H1 (cell line): ENCODE measurements around the gene DENND4C. TPM values are rescaled to one million over a fixed set of nuclear protein-coding genes. Genes with fewer than 3 reads are reported as not detected.

Experiments
- CTCF ChIA-PET: fragments of 300-600 bp; sonication (Branson Sonifier 250); formaldehyde crosslinking; loops from one replicate; lab custom pipeline; 2021; ENCODE audit not compliant: partially characterized antibody; lab: Charles Lee
- POLR2A ChIA-PET: fragments of 300-600 bp; sonication (Branson Sonifier 250); formaldehyde crosslinking; loops from one replicate; lab custom pipeline; 2021; ENCODE audit warnings: inconsistent platforms; ENCODE audit not compliant: partially characterized antibody; lab: Charles Lee
- DNase-seq, 2 experiments: peaks; one replicate each; pipeline versions ENCODE4 v3.0.0 to v3.0.0-alpha.2; 2010 to 2022; ENCODE audit warnings: low spot score in 2 of 2, low read depth in 1 of 2, mixed read lengths in 1 of 2
- FAIRE-seq: peaks from 2 replicates; lab custom pipeline; 2011; peaks lifted over from hg19 to GRCh38; lab: Jason Lieb, UNC
- H2AFZ ChIP-seq: 2 replicates; pipeline ENCODE4 v1.8.1; 2012; ENCODE audit warnings: low read length, inconsistent platforms
- H2AK5ac ChIP-seq: 2 replicates; pipeline ENCODE4 v1.6.1; 2013; ENCODE audit warnings: low read depth, low read length
- H2BK120ac ChIP-seq: replicated peaks from 2 replicates; pipeline ENCODE3; 2013; ENCODE audit warnings: low read depth, low read length, inconsistent platforms
- H2BK12ac ChIP-seq: 2 replicates; pipeline ENCODE4 v1.6.1; 2013; ENCODE audit warnings: low read depth, low read length
- H2BK15ac ChIP-seq: 2 replicates; pipeline ENCODE4 v1.6.1; 2013; ENCODE audit warnings: low read length
- H2BK20ac ChIP-seq: 2 replicates; pipeline ENCODE4 v1.6.1; 2013; ENCODE audit warnings: low read length
- H2BK5ac ChIP-seq: 2 replicates; pipeline ENCODE4 v1.6.1; 2013; ENCODE audit warnings: low read depth, low read length
- H3K14ac ChIP-seq: 2 replicates; pipeline ENCODE4 v1.6.1; 2013; ENCODE audit warnings: inconsistent platforms; ENCODE audit not compliant: insufficient read length
- H3K18ac ChIP-seq: 2 replicates; pipeline ENCODE4 v1.6.1; 2013; ENCODE audit warnings: low read length; ENCODE audit errors: extremely low read depth
- H3K23ac ChIP-seq: 2 replicates; pipeline ENCODE4 v1.6.1; 2013; ENCODE audit warnings: inconsistent platforms; ENCODE audit not compliant: insufficient read length
- H3K23me2 ChIP-seq: 2 replicates; pipeline ENCODE4 v1.6.1; 2013; ENCODE audit warnings: low read depth, low read length
- H3K27ac ChIP-seq: 2 replicates; pipeline ENCODE4 v1.6.1; 2011; ENCODE audit warnings: low read depth, low read length, inconsistent platforms
- H3K27me3 ChIP-seq, 4 experiments: replicated peaks in 1 of 4; 1 replicate in 1 of 4; 2 replicates in 3 of 4; pipeline versions ENCODE4 v1.6.1 to v1.8.1; 2011 to 2013; ENCODE audit warnings: low read length in 3 of 4, mild to moderate bottlenecking in 3 of 4, inconsistent platforms in 2 of 4, mixed read lengths in 2 of 4, moderate library complexity in 1 of 4; ENCODE audit not compliant: control insufficient read depth in 3 of 4, insufficient read depth in 3 of 4; ENCODE audit errors: extremely low read depth in 1 of 4
- H3K36me3 ChIP-seq, 4 experiments: 2 replicates each; pipeline versions ENCODE4 v1.6.1 to v1.8.1; 2011 to 2013; ENCODE audit warnings: mild to moderate bottlenecking in 4 of 4, low read length in 3 of 4, moderate library complexity in 2 of 4, control low read depth in 1 of 4, inconsistent platforms in 1 of 4; ENCODE audit not compliant: insufficient read depth in 4 of 4, control insufficient read depth in 2 of 4
- H3K4ac ChIP-seq: replicated peaks from 2 replicates; pipeline ENCODE3; 2013; ENCODE audit warnings: low read length, low read depth, mixed read lengths, inconsistent platforms; ENCODE audit not compliant: insufficient read length
- H3K4me1 ChIP-seq, 4 experiments: replicated peaks in 1 of 4; 1 replicate in 1 of 4; 2 replicates in 3 of 4; pipeline versions ENCODE4 v1.6.1 to v1.8.1; 2011 to 2013; ENCODE audit warnings: low read length in 3 of 4, inconsistent platforms in 2 of 4, mixed read lengths in 1 of 4; ENCODE audit not compliant: insufficient read depth in 4 of 4, control insufficient read depth in 3 of 4
- H3K4me2 ChIP-seq, 2 experiments: 2 replicates each; pipeline versions ENCODE4 v1.6.1 to v1.8.1; 2011 to 2013; ENCODE audit warnings: low read depth in 2 of 2, low read length in 2 of 2, control low read depth in 1 of 2, inconsistent platforms in 1 of 2, mild to moderate bottlenecking in 1 of 2; ENCODE audit not compliant: insufficient read depth in 1 of 2
- H3K4me3 ChIP-seq, 4 experiments: fragments of 200-600, 300-600 bp in 1 of 4; sonication (generic), shearing (Covaris generic), sonication (Bioruptor Twin) in 1 of 4; 2 replicates each; pipeline versions ENCODE4 v1.5.1 to v1.8.1; 2011 to 2016; ENCODE audit warnings: low read length in 4 of 4, low read depth in 3 of 4, control low read depth in 2 of 4, inconsistent platforms in 2 of 4, mild to moderate bottlenecking in 2 of 4, mixed read lengths in 1 of 4, moderate library complexity in 1 of 4; ENCODE audit not compliant: insufficient read depth in 2 of 4; ENCODE audit errors: extremely low read depth in 1 of 4
- H3K56ac ChIP-seq: replicated peaks from 2 replicates; pipeline ENCODE3; 2013; ENCODE audit warnings: low read depth, mild to moderate bottlenecking, mixed read lengths, low read length, inconsistent platforms; ENCODE audit not compliant: insufficient read length
- H3K79me1 ChIP-seq: 2 replicates; pipeline ENCODE4 v1.6.1; 2013; ENCODE audit warnings: low read depth, low read length, control low read depth
- H3K79me2 ChIP-seq, 2 experiments: 2 replicates each; pipeline versions ENCODE4 v1.6.1 to v1.8.1; 2012 to 2013; ENCODE audit warnings: low read length in 2 of 2, mild to moderate bottlenecking in 2 of 2, inconsistent platforms in 1 of 2; ENCODE audit not compliant: insufficient read depth in 2 of 2, control insufficient read depth in 1 of 2
- H3K9ac ChIP-seq, 4 experiments: replicated peaks in 1 of 4; 1 replicate in 1 of 4; 2 replicates in 3 of 4; pipeline versions ENCODE4 v1.6.1 to v1.8.1; 2011 to 2013; ENCODE audit warnings: low read depth in 3 of 4, low read length in 3 of 4, control low read depth in 2 of 4, mild to moderate bottlenecking in 2 of 4, moderate library complexity in 2 of 4, inconsistent platforms in 1 of 4; ENCODE audit errors: extremely low read depth in 1 of 4
- H3K9me3 ChIP-seq, 2 experiments: 2 replicates each; pipeline versions ENCODE4 v1.6.1 to v1.8.1; 2012 to 2013; ENCODE audit warnings: mild to moderate bottlenecking in 2 of 2, moderate library complexity in 2 of 2, control low read depth in 1 of 2, inconsistent platforms in 1 of 2, low read depth in 1 of 2, low read length in 1 of 2, mixed read lengths in 1 of 2; ENCODE audit not compliant: insufficient read depth in 2 of 2
- H4K20me1 ChIP-seq, 2 experiments: replicated peaks in 1 of 2; 2 replicates each; pipeline versions ENCODE3 to v1.8.1; 2011 to 2013; ENCODE audit warnings: inconsistent platforms in 2 of 2, low read length in 2 of 2, mild to moderate bottlenecking in 1 of 2; ENCODE audit not compliant: insufficient read depth in 2 of 2, control insufficient read depth in 1 of 2
- H4K5ac ChIP-seq: 2 replicates; pipeline ENCODE4 v1.6.1; 2013; ENCODE audit warnings: low read length, low read depth, mixed read lengths, inconsistent platforms; ENCODE audit not compliant: insufficient read length
- H4K8ac ChIP-seq: 2 replicates; pipeline ENCODE4 v1.8.0; 2013; ENCODE audit warnings: mild to moderate bottlenecking, moderate library complexity, low read length, inconsistent platforms; ENCODE audit not compliant: insufficient read depth; ENCODE audit errors: extremely low read depth
- H4K91ac ChIP-seq: replicated peaks from 2 replicates; pipeline ENCODE3; 2013; ENCODE audit warnings: low read length, mixed read lengths, inconsistent platforms; ENCODE audit not compliant: insufficient read length
- BRCA1 ChIP-seq: IDR thresholded peaks from 2 replicates; pipeline ENCODE4 v1.6.1; 2012; ENCODE audit warnings: low read depth, low read length, improper control_type of control experiment
- CREB1 ChIP-seq: IDR thresholded peaks from 2 replicates; pipeline ENCODE4 v1.6.1; 2012; ENCODE audit warnings: inconsistent platforms
- EGR1 ChIP-seq: IDR thresholded peaks from 2 replicates; pipeline ENCODE4 v1.6.1; 2011; ENCODE audit warnings: low read depth, low read length, borderline replicate concordance
- EP300 ChIP-seq, 2 experiments: IDR thresholded peaks; 1 replicate in 1 of 2; 2 replicates in 1 of 2; pipeline ENCODE4 v1.6.1; 2011 to 2012; ENCODE audit warnings: low read depth in 2 of 2, low read length in 2 of 2, mild to moderate bottlenecking in 2 of 2, borderline replicate concordance in 1 of 2, inconsistent platforms in 1 of 2, moderate library complexity in 1 of 2
- JUND ChIP-seq: IDR thresholded peaks from 2 replicates; pipeline ENCODE4 v1.6.1; 2011; ENCODE audit warnings: mild to moderate bottlenecking, improper control_type of control experiment, low read length
- KDM1A ChIP-seq: fragments of 200-600, 300-600 bp; sonication (generic); IDR thresholded peaks from 2 replicates; pipeline ENCODE4 v1.7.1; 2016; ENCODE audit warnings: mild to moderate bottlenecking, low read length, borderline replicate concordance
- NANOG ChIP-seq: IDR thresholded peaks from 2 replicates; pipeline ENCODE4 v1.6.1; 2011; ENCODE audit warnings: low read length, low read depth, mild to moderate bottlenecking, inconsistent platforms; ENCODE audit not compliant: insufficient read depth, poor library complexity, severe bottlenecking
- POLR2AphosphoS5 ChIP-seq: IDR thresholded peaks from 2 replicates; pipeline ENCODE4 v1.6.1; 2011; ENCODE audit warnings: low read depth, low read length
- RFX5 ChIP-seq: IDR thresholded peaks from 2 replicates; pipeline ENCODE4 v1.6.1; 2011; ENCODE audit warnings: low read depth, low read length, improper control_type of control experiment, borderline replicate concordance
- SAP30 ChIP-seq: fragments of 300-600 bp; sonication (generic); IDR thresholded peaks from 2 replicates; pipeline ENCODE4 v1.7.1; 2012; ENCODE audit warnings: low read length, moderate library complexity, mild to moderate bottlenecking, inconsistent platforms; ENCODE audit not compliant: insufficient read depth, insufficient replicate concordance
- SP1 ChIP-seq: IDR thresholded peaks from 2 replicates; pipeline ENCODE4 v1.6.1; 2011; ENCODE audit warnings: low read depth, low read length
- TAF1 ChIP-seq: IDR thresholded peaks from 2 replicates; pipeline ENCODE4 v1.6.1; 2011; ENCODE audit warnings: mild to moderate bottlenecking, low read depth, low read length
- ZNF274 ChIP-seq: IDR thresholded peaks from 2 replicates; pipeline ENCODE4 v1.7.0; 2012; ENCODE audit warnings: low read length, borderline replicate concordance; ENCODE audit errors: extremely low read depth
- polyA plus RNA-seq, 7 experiments: library from polyadenylated mRNA; depleted of rRNA in 3 of 7; stranded (reverse) in 5 of 7; unstranded in 2 of 7; fragments of >200 nt in 5 of 7; fragments of 200-250 nt in 2 of 7; gene quantifications; 1 replicate in 5 of 7; 2 replicates in 1 of 7; 4 replicates in 1 of 7; pipeline versions ENCODE4 v1.2.1 to v1.2.3, GENCODE V29; 2011 to 2013; ENCODE audit warnings: missing spikeins in 2 of 7, mixed read lengths in 2 of 7
- total RNA-seq: library from RNA; stranded (reverse); fragmentation: NEBNext Ultra II Directional; extraction: Animal tissue kit (Norgen Biotek cat#: 25700); gene quantifications from 2 replicates; pipeline ENCODE4 v1.2.1, GENCODE V29; 2021

The DENND4C gene
- total and polyA plus RNA-seq, 2 of the 8 experiments (the other 6 are each of a cell fraction or from before 2014, with no cell fraction given) = 6.9 to 18.9 TPM

GRCh38 chr9:19290103-19290502, 59.6 kb downstream of the DENND4C start:
- H4K5ac ChIP-seq = no peak overlapping the region
- H3K27me3 ChIP-seq = no peaks in the 10 kb centered on the region
- ChIA-PET POLR2A (no interaction called here), CTCF (no interaction called here)
- H3K4me3 ChIP-seq = no peak overlapping the region
- no peak overlapping the region for H3K18ac ChIP-seq
- H3K4ac ChIP-seq = no peak overlapping the region
- DNase-seq = no peak
- no peak overlapping the region for H3K9ac ChIP-seq
- no peak overlapping the region for H2AK5ac ChIP-seq
- H3K27ac ChIP-seq = no peak overlapping the region
- H3K56ac ChIP-seq = no peak overlapping the region
- no peaks in the 10 kb centered on the region for H3K23me2 ChIP-seq
- no peaks in the 10 kb centered on the region for H3K9me3 ChIP-seq
- no peak overlapping the region for H4K91ac ChIP-seq
- TF ChIP-seq POLR2AphosphoS5 (no peak), CREB1 (no peak), KDM1A (no peak), BRCA1 (no peak), ZNF274 (no peak), NANOG (no peak), TAF1 (no peak), RFX5 (no peak), EGR1 (no peak), JUND (no peak), EP300 (IDR thresholded peaks at IDR 0.05; ENCODE audit: borderline replicate concordance in 1 of 2, low read depth in 2 of 2, low read length in 2 of 2) (no peak), SAP30 (no peak), SP1 (no peak)
- peaks cover 0 to 11% of the 10 kb centered on the region in 2 experiments; a peak in 2 of 4 replicates for H3K79me2 ChIP-seq
- no peak overlapping the region for H3K4me2 ChIP-seq
- H3K4me1 ChIP-seq = no peaks in the 10 kb centered on the region
- no peak overlapping the region for H2BK15ac ChIP-seq
- no peak overlapping the region for H2BK5ac ChIP-seq
- H3K14ac ChIP-seq = no peak overlapping the region
- H2BK12ac ChIP-seq = no peak overlapping the region
- H4K20me1 ChIP-seq = peaks cover 0 to 1% of the 10 kb centered on the region in 2 experiments
- no peak overlapping the region for H2BK120ac ChIP-seq
- H2BK20ac ChIP-seq = no peak overlapping the region
- no peak for FAIRE-seq
- H4K8ac ChIP-seq = no peak overlapping the region
- no peak overlapping the region for H3K23ac ChIP-seq
- peaks cover 0 to 8% (median under 1%) of the 10 kb centered on the region in 4 experiments; a peak in 1 of 8 replicates for H3K36me3 ChIP-seq
- H2AFZ ChIP-seq = no peak overlapping the region
- no peaks in the 10 kb centered on the region for H3K79me1 ChIP-seq
